ENCODE data around the gene ASTN2. TPM values are rescaled to one million over a fixed set of nuclear protein-coding genes. Genes with fewer than 3 reads are reported as not detected.

Gene ASTN2
- total and polyA plus RNA-seq, 9 of the 15 experiments (the other 6 are each of a cell fraction or from before 2014, with no cell fraction given), result 0.56 to 3.5 (median 1.9) TPM

- TF ChIP-seq HMGXB4 (CRISPR knock-in tag; IDR thresholded peaks at IDR 0.05) (no peak), FOXO4 (CRISPR knock-in tag; IDR thresholded peaks at IDR 0.05) (no peak), MNT (conservative IDR thresholded peaks at IDR 0.05) (peak in 1 of 2 experiments; percentile 37; a peak in 2 of 4 replicates), PHF20 (IDR thresholded peaks at IDR 0.05; ENCODE audit: partially characterized antibody) (no peak), MIER1 (IDR thresholded peaks at IDR 0.05; ENCODE audit: low read depth) (no peak), KLF1 (tag; IDR thresholded peaks at IDR 0.05) (no peak), ARID3A (IDR thresholded peaks at IDR 0.05; ENCODE audit: borderline replicate concordance, low read depth, low read length) (no peak), NCOA2 (IDR thresholded peaks at IDR 0.05; ENCODE audit: partially characterized antibody in 2 of 2) (no peak), ATF7 (IDR thresholded peaks at IDR 0.05) (peak; percentile 99), CEBPG (CRISPR knock-in tag; IDR thresholded peaks at IDR 0.05) (peak; percentile 99), CEBPG (tag; conservative IDR thresholded peaks at IDR 0.05 in 1 of 2, IDR thresholded peaks at IDR 0.05 in 1 of 2) (peak; percentile 95 to 100), NUFIP1 (IDR thresholded peaks at IDR 0.05; ENCODE audit: partially characterized antibody) (no peak), ETV1 (tag; conservative IDR thresholded peaks at IDR 0.05; ENCODE audit: low read depth) (peak; percentile 76), MAFF (IDR thresholded peaks at IDR 0.05; ENCODE audit: low read length) (no peak), TAF1 (IDR thresholded peaks at IDR 0.05; ENCODE audit: control insufficient read depth, extremely low read depth, insufficient read depth, low read length, severe bottlenecking) (no peak), THAP12 (CRISPR knock-in tag; IDR thresholded peaks at IDR 0.05) (no peak)
Measured at GRCh38 chr9:116394894-116395698, 1019.8 kb downstream of the ASTN2 start (continued).

Measured in K562 (cell line).